Natural killer cell (primary cell): Measurements from ENCODE around the gene PIK3IP1. TPM values are rescaled to one million over a fixed set of nuclear protein-coding genes. Genes with fewer than 3 reads are reported as not detected.

Source experiments
- ATAC-seq, 3 donors: fragments of 150-1000 bp in 2 of 3; fragments of 200-7000 bp in 1 of 3; cut with Tn5 transposase; 1 replicate in 1 of 3; 2 replicates in 2 of 3; pipeline ENCODE4 v1.10.0; 2021; ENCODE audit warnings: mild to moderate bottlenecking in 2 of 3, moderate library complexity in 2 of 3
- DNase-seq, 2 donors: peaks; one replicate each; pipeline versions ENCODE4 v3.0.0 to v3.0.0-alpha.2; 2013 to 2021; ENCODE audit warnings: mixed read lengths in 1 of 2
- H3K27ac ChIP-seq: one replicate; pipeline ENCODE4 v1.5.1; 2013; ENCODE audit warnings: mild to moderate bottlenecking, low read length
- H3K27me3 ChIP-seq: one replicate; pipeline ENCODE4 v1.6.1; 2013; ENCODE audit warnings: low read length; ENCODE audit not compliant: control insufficient read depth, insufficient read depth
- H3K36me3 ChIP-seq: one replicate; pipeline ENCODE4 v1.6.1; 2013; ENCODE audit warnings: low read length; ENCODE audit not compliant: control insufficient read depth, insufficient read depth
- H3K4me1 ChIP-seq: one replicate; pipeline ENCODE4 v1.6.1; 2013; ENCODE audit warnings: low read length; ENCODE audit not compliant: control insufficient read depth, insufficient read depth
- H3K4me3 ChIP-seq: one replicate; pipeline ENCODE4 v1.5.1; 2013; ENCODE audit warnings: low read length
- H3K9me3 ChIP-seq: one replicate; pipeline ENCODE4 v1.6.1; 2013; ENCODE audit warnings: low read length; ENCODE audit not compliant: control insufficient read depth, insufficient read depth
- H3K27ac Mint-ChIP-seq, 2 donors: one replicate each; pipeline ENCODE4 v1.8.0; 2022; ENCODE audit warnings: mild to moderate bottlenecking in 2 of 2, mixed read lengths in 2 of 2, moderate library complexity in 1 of 2
- H3K27me3 Mint-ChIP-seq, 2 donors: one replicate each; pipeline ENCODE4 v1.8.0; 2022; ENCODE audit warnings: low read depth in 2 of 2, mixed read lengths in 2 of 2
- H3K36me3 Mint-ChIP-seq: one replicate; pipeline ENCODE4 v1.8.0; 2022; ENCODE audit warnings: mixed read lengths
- H3K4me1 Mint-ChIP-seq, 2 donors: one replicate each; pipeline ENCODE4 v1.8.0; 2022; ENCODE audit warnings: mixed read lengths in 2 of 2
- H3K4me3 Mint-ChIP-seq: one replicate; pipeline ENCODE4 v1.8.0; 2022; ENCODE audit warnings: mild to moderate bottlenecking, moderate library complexity, mixed read lengths
- H3K9me3 Mint-ChIP-seq, 2 donors: one replicate each; pipeline ENCODE4 v1.8.0; 2022; ENCODE audit warnings: mixed read lengths in 2 of 2
- WGBS: methylation state at CpG from one replicate; pipeline ENCODE4 v1.1.7; 2013; ENCODE audit warnings: missing lambda C conversion rate; ENCODE audit not compliant: insufficient coverage; 5-methylcytosine and 5-hydroxymethylcytosine counted together
- intact Hi-C: fragments of 100-400 bp; cut with micrococcal nuclease; formaldehyde crosslinking; loops from one replicate; pipeline ENCODE4 v1.14.2; 2022
- total RNA-seq, 4 donors: library from RNA; stranded (reverse); fragments of 120-200 nt in 1 of 4; gene quantifications; one replicate each; pipeline versions ENCODE4 v1.2.3 to v1.2.4, GENCODE V29; 2013 to 2022
- TF ChIP-seq, protein P1 (sequence below): fragments of 200-600 bp; IDR thresholded peaks from one replicate; pipeline ENCODE4 v1.8.0; 2022; ENCODE audit warnings: antibody characterized with exemption

The PIK3IP1 gene
- total RNA-seq, 3 donors from 2014 or later (not counting 1 experiment from before 2014, with no cell fraction given), result 132 to 180 (median 161) TPM

DNA sequence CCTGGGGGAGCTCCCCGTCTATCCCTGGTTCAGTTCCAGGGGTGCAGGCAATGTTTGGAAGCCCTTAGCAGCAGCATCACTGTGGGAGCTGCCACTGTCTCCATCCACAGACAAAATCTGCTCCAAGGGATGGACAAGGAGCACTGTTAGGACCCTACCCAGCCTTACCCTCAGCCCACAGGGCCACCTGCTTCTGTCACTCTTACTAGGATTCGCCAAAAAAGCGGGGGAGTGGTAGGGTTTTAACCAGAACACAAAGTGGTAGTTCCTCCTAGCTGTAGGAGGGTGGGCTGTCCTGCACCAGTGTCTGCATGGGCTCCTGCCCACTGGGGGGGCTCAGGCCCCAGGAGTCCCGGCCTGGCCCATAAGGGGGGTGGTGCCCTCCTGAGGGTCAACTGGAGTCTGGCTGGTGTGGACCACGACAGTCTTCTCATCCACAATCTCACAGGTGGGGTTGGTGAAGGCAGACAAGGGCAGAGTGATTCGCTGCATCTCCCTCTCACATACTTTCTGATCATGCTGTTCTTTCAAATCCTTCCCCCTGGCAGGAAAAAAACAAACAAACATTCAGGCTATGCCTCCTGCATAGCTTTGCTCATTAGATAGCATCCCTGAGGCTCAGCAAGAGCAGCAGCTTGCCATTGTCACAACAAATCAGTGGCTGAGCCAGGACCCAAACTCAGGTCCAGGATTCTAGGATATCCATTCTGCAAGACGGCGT is 9.4 kb downstream of the PIK3IP1 start:
- Mint-ChIP-seq H3K4me3 (no peak overlapping the region), H3K4me1 (peaks cover 26 to 29% of the 10 kb centered on the region in 2 donors), H3K9me3 (no peaks in the 10 kb centered on the region), H3K27ac (peak overlapping the region; percentile 61 to 78), H3K36me3 (peaks cover 5% of the 10 kb centered on the region), H3K27me3 (no peaks in the 10 kb centered on the region)
- TF ChIP-seq, protein P1, sequence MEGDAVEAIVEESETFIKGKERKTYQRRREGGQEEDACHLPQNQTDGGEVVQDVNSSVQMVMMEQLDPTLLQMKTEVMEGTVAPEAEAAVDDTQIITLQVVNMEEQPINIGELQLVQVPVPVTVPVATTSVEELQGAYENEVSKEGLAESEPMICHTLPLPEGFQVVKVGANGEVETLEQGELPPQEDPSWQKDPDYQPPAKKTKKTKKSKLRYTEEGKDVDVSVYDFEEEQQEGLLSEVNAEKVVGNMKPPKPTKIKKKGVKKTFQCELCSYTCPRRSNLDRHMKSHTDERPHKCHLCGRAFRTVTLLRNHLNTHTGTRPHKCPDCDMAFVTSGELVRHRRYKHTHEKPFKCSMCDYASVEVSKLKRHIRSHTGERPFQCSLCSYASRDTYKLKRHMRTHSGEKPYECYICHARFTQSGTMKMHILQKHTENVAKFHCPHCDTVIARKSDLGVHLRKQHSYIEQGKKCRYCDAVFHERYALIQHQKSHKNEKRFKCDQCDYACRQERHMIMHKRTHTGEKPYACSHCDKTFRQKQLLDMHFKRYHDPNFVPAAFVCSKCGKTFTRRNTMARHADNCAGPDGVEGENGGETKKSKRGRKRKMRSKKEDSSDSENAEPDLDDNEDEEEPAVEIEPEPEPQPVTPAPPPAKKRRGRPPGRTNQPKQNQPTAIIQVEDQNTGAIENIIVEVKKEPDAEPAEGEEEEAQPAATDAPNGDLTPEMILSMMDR, result no peak
- H3K27me3 ChIP-seq, result no peaks in the 10 kb centered on the region
- H3K4me1 ChIP-seq, result peaks cover 40% of the 10 kb centered on the region
- no peak overlapping the region for H3K4me3 ChIP-seq
- DNase-seq (no peak), ATAC-seq (no peak)
- intact Hi-C loops, result no loop called here
- no peak overlapping the region for H3K27ac ChIP-seq
- 87% methylated on average over 8 of the region's 8 CpGs for WGBS
- peaks cover 76% of the 10 kb centered on the region for H3K36me3 ChIP-seq
- no peaks in the 10 kb centered on the region for H3K9me3 ChIP-seq

DNA sequence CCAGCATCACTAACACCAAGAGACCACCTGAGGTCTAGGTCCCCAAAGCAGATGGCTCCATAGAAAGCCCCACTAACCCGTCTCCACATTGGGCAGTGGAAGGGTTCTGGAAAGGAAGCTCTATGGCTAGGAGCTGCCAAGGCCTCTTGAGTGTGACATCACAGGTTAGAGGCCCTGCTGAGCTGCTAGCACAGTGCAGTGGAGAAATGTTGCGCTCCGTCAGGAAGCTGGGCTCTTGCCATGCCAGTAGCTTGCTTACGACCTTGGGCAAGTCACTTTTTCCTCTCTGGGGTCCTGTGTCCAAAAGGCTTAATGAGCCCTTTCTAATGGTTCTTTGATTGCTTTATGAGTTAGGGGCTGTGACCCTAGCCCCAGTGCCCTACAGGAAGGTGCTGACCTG is 10.6 kb downstream of the PIK3IP1 start:
- Histone ChIP-seq H3K4me1 (peaks cover 30% of the 10 kb centered on the region), H3K4me3 (no peak overlapping the region), H3K9me3 (no peaks in the 10 kb centered on the region), H3K27me3 (no peaks in the 10 kb centered on the region), H3K27ac (no peak overlapping the region), H3K36me3 (peaks cover 80% of the 10 kb centered on the region)
- WGBS, result 70% methylated on average over 4 of the region's 4 CpGs
- DNase-seq (peak in 1 of 2 donors; percentile 44), ATAC-seq (no peak)
- TF ChIP-seq, protein P1, result no peak
- Mint-ChIP-seq H3K4me1 (peaks cover 18 to 25% of the 10 kb centered on the region in 2 donors), H3K27ac (peak overlapping the region; percentile 58 to 66), H3K36me3 (peaks cover 5% of the 10 kb centered on the region), H3K4me3 (no peak overlapping the region), H3K27me3 (no peaks in the 10 kb centered on the region), H3K9me3 (no peaks in the 10 kb centered on the region)
- intact Hi-C loops, result no loop called here

DNA sequence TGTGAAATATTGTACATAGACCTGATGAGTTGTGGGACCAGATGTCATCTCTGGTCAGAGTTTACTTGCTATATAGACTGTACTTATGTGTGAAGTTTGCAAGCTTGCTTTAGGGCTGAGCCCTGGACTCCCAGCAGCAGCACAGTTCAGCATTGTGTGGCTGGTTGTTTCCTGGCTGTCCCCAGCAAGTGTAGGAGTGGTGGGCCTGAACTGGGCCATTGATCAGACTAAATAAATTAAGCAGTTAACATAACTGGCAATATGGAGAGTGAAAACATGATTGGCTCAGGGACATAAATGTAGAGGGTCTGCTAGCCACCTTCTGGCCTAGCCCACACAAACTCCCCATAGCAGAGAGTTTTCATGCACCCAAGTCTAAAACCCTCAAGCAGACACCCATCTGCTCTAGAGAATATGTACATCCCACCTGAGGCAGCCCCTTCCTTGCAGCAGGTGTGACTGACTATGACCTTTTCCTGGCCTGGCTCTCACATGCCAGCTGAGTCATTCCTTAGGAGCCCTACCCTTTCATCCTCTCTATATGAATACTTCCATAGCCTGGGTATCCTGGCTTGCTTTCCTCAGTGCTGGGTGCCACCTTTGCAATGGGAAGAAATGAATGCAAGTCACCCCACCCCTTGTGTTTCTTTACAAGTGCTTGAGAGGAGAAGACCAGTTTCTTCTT is 12.3 kb downstream of the PIK3IP1 start:
- no peaks in the 10 kb centered on the region for H3K27me3 ChIP-seq
- TF ChIP-seq, protein P1, result no peak
- H3K4me1 ChIP-seq, result peaks cover 14% of the 10 kb centered on the region
- intact Hi-C loops, result no loop called here
- H3K9me3 ChIP-seq, result no peaks in the 10 kb centered on the region
- Mint-ChIP-seq H3K4me3 (no peak overlapping the region), H3K4me1 (peaks cover under 1 to 7% of the 10 kb centered on the region in 2 donors), H3K36me3 (peaks cover 5% of the 10 kb centered on the region), H3K27me3 (no peaks in the 10 kb centered on the region), H3K27ac (peak overlapping the region; percentile 58 to 80), H3K9me3 (no peaks in the 10 kb centered on the region)
- peak in 1 of 3 donors; percentile 4 for ATAC-seq
- H3K36me3 ChIP-seq, result peaks cover 80% of the 10 kb centered on the region
- peak overlapping the region; percentile 15 for H3K27ac ChIP-seq
- DNase-seq, result peak in 1 of 2 donors; percentile 46
- no peak overlapping the region for H3K4me3 ChIP-seq
